Islet precursor cell (in vitro differentiated cells): Measurements from ENCODE around the gene MRPS10.
"Not testable (repeated sequence)": the region's sequence is repeated elsewhere in the genome, so short reads cannot be mapped to it uniquely, and the experiment has no call there.

Experiments used
- DNase-seq: peaks from one replicate; pipeline ENCODE4 v3.0.0-alpha.2; 2018

Gene MRPS10

GRCh38 chr6:42236682-42237473 is 19.2 kb upstream of the MRPS10 start:
- no peak for DNase-seq

GRCh38 chr6:42236030-42236429 is 18.4 kb upstream of the MRPS10 start:
- no peak for DNase-seq

DNA sequence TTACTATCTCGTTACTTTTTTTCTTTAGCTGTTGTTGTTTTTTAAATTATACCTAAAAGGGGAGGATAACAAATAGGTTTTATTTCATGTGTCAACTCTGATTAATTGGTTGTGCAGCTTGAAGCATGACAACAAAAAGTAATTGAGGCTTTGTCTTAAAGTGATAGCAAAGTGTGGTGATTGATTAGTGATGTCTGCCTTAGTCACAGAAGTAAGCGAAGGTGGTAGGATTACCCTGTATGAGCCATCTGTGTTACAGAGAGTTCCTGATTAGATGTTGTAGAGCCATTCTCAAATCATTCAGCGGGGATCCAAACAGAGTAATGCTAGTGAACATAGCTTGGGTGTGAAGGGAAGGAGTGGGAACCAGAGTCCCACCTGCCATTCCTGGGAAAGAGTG is 14.4 kb upstream of the MRPS10 start:
- DNase-seq = no peak

GRCh38 chr6:42230345-42231321 is 13.0 kb upstream of the MRPS10 start:
- no peak for DNase-seq

DNA sequence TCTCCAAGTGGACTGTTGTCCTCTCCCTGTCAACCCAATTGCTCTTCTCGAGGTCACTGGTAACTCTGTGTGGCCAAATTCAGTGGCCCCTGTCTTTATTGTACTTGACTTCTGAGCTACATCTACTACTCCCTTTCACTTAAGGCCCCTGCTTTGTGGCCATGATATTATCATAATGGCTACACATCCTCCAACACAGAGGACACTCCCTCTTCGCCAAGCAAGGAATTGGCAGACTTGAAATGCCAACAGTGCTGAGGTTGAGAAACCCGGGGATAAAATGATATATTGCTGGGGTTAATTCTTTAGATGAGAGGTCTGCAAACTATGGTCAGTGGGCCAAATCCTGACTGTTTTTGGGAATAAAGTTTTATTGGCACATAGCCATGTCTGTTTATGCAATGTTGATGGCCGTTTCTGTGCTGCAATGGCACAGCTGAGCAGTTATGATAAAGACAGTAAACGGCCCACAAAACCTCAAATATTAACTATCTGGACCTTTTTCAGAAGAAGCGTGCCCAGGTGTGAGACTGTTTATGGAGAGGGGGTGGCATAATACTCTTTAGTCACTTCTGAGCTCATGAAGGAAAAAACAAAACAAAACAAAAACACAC is 12.0 kb upstream of the MRPS10 start:
- DNase-seq = no peak

DNA sequence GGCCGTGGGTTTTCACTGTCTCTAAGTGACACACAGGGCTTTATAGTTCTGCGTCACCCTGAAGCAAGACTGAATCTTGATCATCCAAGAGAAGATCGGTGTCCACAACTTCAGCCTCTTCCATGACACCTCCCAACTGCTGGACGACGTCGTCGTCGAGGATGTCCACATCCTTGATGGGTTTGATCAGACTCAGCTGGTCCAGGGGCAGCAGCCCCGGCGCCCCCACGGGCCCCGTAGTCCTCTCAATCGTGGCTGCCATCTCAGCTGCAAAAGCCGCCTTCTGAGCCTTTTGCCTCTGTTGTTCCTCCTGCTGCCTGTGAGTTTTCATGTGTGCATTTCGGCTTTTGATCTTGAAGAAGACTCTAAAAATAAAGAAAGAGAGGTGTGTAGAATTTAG is 10.6 kb upstream of the MRPS10 start:
- no peak for DNase-seq

DNA sequence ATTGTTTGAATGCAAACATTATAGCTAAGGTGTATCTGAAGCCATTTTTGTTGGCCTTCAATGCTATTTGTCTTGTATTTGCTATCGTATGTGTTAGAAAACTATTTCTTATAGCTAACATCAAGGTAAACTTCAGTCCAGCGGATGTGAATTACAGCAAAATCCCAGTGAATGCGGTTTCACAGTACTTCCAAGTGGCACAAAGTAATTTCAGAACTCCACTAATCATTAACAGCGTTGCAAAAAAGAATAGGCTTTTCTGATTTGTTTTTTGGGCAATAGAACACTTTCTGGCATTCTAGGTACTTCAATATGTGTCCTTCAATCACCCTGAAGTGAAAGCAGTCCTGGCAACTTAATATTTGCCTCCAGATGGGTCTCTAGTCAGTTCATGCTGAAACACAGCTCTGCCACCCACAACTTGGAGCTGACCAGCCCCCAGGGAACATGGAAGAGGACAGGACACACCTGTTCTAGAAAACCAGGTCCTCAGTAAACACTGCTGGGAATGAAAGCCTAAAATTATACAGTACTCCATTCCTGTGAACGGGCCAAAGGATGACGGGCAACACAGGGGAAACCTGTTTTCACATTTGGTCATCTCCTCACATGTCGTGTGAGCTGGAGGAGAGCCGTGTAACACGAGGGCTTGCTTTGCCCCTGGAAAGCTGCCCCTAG is 9.7 kb upstream of the MRPS10 start:
- DNase-seq = no peak

GRCh38 chr6:42226645-42227143 is 9.0 kb upstream of the MRPS10 start:
- peak; percentile 97 for DNase-seq

GRCh38 chr6:42226161-42226611 is 8.5 kb upstream of the MRPS10 start:
- DNase-seq = peak; percentile 73

DNA sequence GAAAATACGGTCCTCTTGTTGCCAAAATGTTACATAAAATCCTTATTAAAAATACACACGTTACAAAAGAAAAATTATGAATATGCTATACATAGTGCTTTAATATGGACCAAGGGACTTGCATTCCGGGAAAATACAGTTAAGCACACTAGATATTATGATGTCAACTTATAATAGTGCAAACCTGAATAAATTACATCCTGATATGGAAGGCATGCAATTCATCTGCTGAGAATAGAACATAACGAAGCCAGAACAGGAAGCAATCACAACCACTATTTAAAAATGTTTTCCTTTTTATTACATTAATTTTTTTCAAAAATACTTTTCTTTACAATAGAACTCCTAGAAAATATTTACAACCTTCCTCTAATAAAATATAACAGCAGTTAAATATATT is 7.8 kb upstream of the MRPS10 start:
- no peak for DNase-seq

- DNase-seq = no peak
Measured at GRCh38 chr6:42225029-42225339, 7.3 kb upstream of the MRPS10 start.

GRCh38 chr6:42224222-42225028 is 6.8 kb upstream of the MRPS10 start:
- no peak for DNase-seq

GRCh38 chr6:42222448-42222847 is 4.8 kb upstream of the MRPS10 start:
- no peak for DNase-seq

DNA sequence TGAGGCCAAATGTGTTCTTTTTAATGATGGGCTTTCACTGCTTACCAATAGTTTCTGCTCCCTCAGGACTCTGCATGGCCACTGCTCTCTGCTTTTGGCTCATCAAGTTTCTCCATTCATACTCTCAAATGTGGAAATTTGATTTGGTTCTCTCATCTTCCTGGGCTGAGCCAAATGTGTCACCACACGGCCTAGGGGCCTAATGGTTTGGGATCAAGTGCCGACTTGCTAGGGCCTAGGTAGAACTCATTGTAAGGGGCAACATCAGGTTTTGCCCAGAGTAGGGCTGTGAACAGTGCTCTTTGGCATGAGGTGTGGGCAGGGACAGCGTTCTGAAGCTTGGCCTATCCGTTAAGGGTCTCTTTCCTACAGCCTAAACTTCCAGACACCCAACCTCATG is 3.9 kb upstream of the MRPS10 start:
- no peak for DNase-seq

DNA sequence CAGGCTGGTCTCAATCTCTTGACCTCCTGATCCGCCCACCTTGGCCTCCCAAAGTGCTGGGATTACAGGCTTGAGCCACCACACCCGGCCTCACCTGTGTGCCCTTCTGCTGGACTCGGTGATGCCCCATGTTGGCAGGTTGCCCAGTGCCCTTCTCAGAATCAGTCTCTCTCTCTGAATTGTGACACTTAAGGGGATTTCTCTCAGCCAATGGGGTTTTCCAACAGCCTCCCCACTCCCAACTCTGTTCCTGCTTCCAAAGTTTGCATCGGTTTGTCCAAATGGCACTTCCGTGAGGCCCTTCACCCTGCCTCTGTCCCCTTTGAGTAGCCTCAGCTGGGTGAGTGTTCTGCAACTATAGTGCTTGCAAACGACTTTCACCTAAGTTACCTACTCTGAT is 3.1 kb upstream of the MRPS10 start:
- DNase-seq = no peak

DNA sequence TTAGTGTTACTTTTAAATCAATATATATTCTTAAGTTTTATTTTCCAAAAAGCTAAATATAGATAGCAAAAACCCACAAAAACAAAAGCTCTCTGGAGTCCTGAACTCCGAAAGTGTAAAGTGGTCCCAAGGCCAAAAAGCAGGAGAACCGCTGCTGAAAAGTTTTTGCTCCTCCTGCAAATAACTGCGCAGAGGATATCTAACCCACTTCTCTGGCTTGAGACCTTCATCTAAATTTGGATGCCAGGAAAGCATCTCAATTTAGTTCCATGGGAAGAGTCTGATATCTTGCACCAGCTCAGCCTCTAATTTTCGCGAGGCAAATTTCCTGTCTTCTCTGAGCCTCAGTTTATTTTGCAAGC is 523 bp downstream of the MRPS10 start:
- no peak for DNase-seq

DNA sequence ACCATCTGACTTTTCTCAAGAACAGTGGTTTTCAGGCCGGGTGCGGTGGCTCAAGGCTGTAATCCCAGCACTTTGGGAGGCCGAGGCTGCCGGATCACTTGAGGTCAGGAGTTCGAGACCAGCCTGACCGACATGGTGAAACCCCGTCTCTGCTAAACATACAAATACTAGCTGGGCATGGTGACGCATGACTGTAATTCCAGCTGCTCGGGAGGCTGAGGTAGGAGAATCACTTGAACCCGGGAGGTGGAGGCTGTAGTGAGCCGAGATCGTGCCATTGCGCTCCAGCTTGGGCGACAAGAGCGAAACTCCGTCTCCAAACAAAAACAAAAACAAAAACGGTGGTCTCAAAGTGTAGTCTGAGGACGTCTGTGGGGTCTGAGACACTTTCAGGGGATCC is 1.2 kb downstream of the MRPS10 start:
- not testable (repeated sequence) for DNase-seq

- DNase-seq = no peak
Measured at GRCh38 chr6:42212442-42212841, 5.2 kb downstream of the MRPS10 start.

DNA sequence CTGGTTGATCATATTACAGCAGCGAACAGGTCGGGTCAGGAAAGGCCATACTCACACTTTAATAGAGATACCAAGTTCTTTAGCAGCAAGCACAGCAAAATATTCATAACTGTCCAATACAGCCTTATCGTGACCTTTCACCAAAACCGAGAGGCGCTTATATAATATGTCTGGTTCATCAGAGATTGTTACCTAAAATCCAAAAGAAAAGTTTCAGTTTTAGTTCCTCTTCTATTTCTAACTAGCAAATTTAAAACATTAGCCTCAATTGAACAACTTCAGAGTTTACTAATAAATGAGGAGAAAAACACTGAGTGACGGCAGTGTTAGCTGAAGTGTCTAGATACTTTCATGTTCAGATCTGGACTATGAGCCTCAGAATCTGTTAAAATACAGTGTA is 5.9 kb downstream of the MRPS10 start:
- DNase-seq = no peak

- no peak for DNase-seq
Measured at GRCh38 chr6:42210551-42210950, 7.1 kb downstream of the MRPS10 start.

DNA sequence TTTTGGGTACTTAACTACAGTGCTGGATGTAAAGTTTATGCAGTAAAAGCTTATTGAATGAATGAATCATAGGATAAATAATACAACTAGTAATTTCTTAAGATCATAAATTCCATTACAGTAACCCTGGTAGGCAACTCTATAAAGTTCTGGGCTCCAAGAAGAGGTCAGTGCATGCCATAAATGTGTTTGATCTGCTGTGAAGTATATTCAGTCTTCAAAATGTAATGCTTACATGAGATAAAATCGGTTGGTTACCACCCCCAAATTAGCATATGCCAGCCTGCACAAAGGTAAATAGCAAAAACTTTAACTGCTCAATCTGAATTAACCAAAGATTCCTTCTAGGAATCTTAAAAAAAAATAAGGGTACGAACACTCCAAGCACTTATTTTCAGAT is 10.1 kb downstream of the MRPS10 start:
- DNase-seq = not testable (repeated sequence)

- no peak for DNase-seq
Measured at GRCh38 chr6:42204768-42205282, 12.8 kb downstream of the MRPS10 start.
